ENCODE results near the gene SLC4A4.

The SLC4A4 gene

DNA sequence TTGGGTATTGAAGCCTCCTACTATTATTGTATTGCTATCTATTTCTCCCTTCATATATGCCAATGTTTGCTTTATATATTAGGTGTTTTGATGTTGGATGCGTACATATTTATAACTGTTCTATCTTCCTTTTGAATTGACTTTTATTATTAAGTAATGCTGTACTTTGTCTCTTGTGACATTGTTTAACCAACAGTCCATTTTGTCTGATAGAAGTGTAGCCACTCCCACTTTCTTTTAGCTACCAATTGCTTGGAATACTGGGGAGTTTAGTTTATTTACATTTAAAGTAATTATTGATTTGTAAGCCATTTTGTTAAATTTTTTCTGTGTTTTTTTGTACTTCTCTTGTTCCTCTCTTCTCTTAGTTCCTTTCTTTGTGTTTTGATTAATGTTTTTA lies 249.2 kb downstream of the SLC4A4 start:
- CTCF ChIA-PET = no interaction called here
- DNase-seq (ENCODE audit: extremely low spot score) = no peak
- POLR2A ChIA-PET = no interaction called here
- no peak for TF ChIP-seq FOXM1 (IDR thresholded peaks at IDR 0.05; ENCODE audit: borderline replicate concordance)
- TF ChIP-seq, protein P1, sequence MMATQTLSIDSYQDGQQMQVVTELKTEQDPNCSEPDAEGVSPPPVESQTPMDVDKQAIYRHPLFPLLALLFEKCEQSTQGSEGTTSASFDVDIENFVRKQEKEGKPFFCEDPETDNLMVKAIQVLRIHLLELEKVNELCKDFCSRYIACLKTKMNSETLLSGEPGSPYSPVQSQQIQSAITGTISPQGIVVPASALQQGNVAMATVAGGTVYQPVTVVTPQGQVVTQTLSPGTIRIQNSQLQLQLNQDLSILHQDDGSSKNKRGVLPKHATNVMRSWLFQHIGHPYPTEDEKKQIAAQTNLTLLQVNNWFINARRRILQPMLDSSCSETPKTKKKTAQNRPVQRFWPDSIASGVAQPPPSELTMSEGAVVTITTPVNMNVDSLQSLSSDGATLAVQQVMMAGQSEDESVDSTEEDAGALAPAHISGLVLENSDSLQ (IDR thresholded peaks at IDR 0.05) = no peak
- TF ChIP-seq FOXA1 (IDR thresholded peaks at IDR 0.05) = no peak
- no peak for TF ChIP-seq ELF4 (IDR thresholded peaks at IDR 0.05)
- TF ChIP-seq ARNT (IDR thresholded peaks at IDR 0.05) = no peak
- no peak for TF ChIP-seq BHLHE40 (IDR thresholded peaks at IDR 0.05; ENCODE audit: borderline replicate concordance)

DNA sequence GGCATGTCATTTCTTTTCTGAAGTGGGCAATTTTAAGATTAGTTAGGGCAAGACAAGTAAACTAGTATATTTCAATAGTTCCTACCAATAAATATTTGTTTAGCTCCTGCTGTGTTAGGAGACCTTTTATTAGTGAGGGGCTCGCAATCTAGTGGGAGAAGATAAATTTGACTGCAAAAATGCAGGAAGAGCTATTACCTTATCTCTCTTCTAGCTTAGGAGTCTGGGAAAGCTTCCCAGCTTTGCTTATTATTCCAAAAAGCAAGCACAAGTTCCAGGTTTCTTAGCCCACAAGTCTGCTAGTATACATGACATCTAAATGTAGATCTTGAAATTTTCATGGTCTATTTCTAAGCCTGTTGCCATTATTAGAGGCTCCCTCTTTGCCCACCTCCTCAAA lies 254.0 kb downstream of the SLC4A4 start:
- TF ChIP-seq, protein P1 (IDR thresholded peaks at IDR 0.05) = no peak
- no peak for TF ChIP-seq TARDBP (IDR thresholded peaks at IDR 0.05)
- no peak for TF ChIP-seq LEF1 (IDR thresholded peaks at IDR 0.05; ENCODE audit: borderline replicate concordance)
- TF ChIP-seq BHLHE40 (IDR thresholded peaks at IDR 0.05; ENCODE audit: borderline replicate concordance) = no peak
- CTCF ChIA-PET = no interaction called here

DNA sequence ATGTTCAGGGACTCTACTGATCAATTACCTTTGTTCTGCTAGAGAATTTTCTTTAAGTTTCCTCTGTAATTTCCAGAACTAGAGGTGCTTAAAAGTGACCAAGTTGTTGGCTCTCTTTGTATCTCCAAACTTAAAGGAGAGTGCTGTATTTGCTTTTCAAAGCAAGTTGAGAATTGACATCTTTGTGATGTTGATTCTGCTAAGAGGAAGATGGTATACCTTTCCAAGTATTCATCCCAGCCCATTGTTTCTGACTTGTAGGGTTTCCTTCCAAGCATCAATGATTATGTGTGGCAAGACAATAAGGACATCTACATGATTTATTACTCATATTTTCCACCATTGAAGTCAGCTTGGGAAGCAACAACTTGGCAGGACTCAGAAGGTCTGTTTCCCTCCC lies 254.5 kb downstream of the SLC4A4 start:
- DNase-seq (ENCODE audit: extremely low spot score) = no peak
- CTCF ChIA-PET = no interaction called here
- TF ChIP-seq FOXA1 (IDR thresholded peaks at IDR 0.05) (no peak), ARNT (IDR thresholded peaks at IDR 0.05) (no peak), ZNF384 (IDR thresholded peaks at IDR 0.05) (no peak), TARDBP (IDR thresholded peaks at IDR 0.05) (no peak), LEF1 (IDR thresholded peaks at IDR 0.05; ENCODE audit: borderline replicate concordance) (no peak), BHLHE40 (IDR thresholded peaks at IDR 0.05; ENCODE audit: borderline replicate concordance) (no peak), FOXM1 (IDR thresholded peaks at IDR 0.05; ENCODE audit: borderline replicate concordance) (no peak), NFRKB (IDR thresholded peaks at IDR 0.05) (no peak), CTBP1 (IDR thresholded peaks at IDR 0.05; ENCODE audit: borderline replicate concordance) (no peak), SP1 (IDR thresholded peaks at IDR 0.05) (no peak), ELF4 (IDR thresholded peaks at IDR 0.05) (no peak), L3MBTL2 (conservative IDR thresholded peaks at IDR 0.05) (no peak), HDGF (IDR thresholded peaks at IDR 0.05; ENCODE audit: borderline replicate concordance) (no peak)
- TF ChIP-seq, protein P1 (IDR thresholded peaks at IDR 0.05) = no peak
- POLR2A ChIA-PET = no interaction called here

More for the DNA sequence above, 254.0 kb downstream of the SLC4A4 start:
- DNase-seq (ENCODE audit: extremely low spot score) = no peak
- POLR2A ChIA-PET = no interaction called here

DNA sequence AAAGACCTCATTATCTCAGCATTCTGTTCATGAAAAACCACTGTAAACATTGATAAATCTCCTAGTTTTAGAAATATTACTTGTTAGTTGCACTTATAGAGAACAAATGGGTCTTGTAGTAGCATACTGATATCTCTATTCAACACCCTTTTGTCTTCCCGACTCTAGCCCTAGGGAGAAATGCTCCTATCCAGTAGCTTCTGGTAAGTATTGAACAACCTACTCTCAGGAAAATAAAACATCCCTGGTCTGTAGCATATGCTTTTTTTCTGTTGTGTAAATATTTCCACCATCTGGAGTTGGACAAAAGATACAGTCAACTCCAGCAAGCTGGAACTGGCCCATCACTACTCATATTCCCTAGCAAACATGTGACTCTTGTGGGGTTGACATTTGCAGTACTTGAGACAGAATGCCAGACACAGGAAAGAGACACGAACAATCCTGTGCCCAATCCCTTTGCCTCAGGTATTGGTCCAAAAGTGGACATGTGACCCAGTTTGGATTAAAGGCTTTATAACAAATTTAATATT lies 256.8 kb downstream of the SLC4A4 start:
- POLR2A ChIA-PET = no interaction called here
- DNase-seq (ENCODE audit: extremely low spot score) = no peak
- CTCF ChIA-PET = no interaction called here
- TF ChIP-seq BHLHE40 (IDR thresholded peaks at IDR 0.05; ENCODE audit: borderline replicate concordance) (no peak), FOXA1 (IDR thresholded peaks at IDR 0.05) (no peak), ZNF384 (IDR thresholded peaks at IDR 0.05) (no peak), CTBP1 (IDR thresholded peaks at IDR 0.05; ENCODE audit: borderline replicate concordance) (no peak), HDGF (IDR thresholded peaks at IDR 0.05; ENCODE audit: borderline replicate concordance) (no peak), TARDBP (IDR thresholded peaks at IDR 0.05) (no peak), FOXK2 (IDR thresholded peaks at IDR 0.05) (no peak), LEF1 (IDR thresholded peaks at IDR 0.05; ENCODE audit: borderline replicate concordance) (no peak), FOXM1 (IDR thresholded peaks at IDR 0.05; ENCODE audit: borderline replicate concordance) (no peak), ARNT (IDR thresholded peaks at IDR 0.05) (no peak), SUZ12 (IDR thresholded peaks at IDR 0.05) (no peak), NFRKB (IDR thresholded peaks at IDR 0.05) (no peak), L3MBTL2 (conservative IDR thresholded peaks at IDR 0.05) (no peak), ELF4 (IDR thresholded peaks at IDR 0.05) (no peak), SP1 (IDR thresholded peaks at IDR 0.05) (no peak)
- TF ChIP-seq, protein P1 (IDR thresholded peaks at IDR 0.05) = no peak

DNA sequence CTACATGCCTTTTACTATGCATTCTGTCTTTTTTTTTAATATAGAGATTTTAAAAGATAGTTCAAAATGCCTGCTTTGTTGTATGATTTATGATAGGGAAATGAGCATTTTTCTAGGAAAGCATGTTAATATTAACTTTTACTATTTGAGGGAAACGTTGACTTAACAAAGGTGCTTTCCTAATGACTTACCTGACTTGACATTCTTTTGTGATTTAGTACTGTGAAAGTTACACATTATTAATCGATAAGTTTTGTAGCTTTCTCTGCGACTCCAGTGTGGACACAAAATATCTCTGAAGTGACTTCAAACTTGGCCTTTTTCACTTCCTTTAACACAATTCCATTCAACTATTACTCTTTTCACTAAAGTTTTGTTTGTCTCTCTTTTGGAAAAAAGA lies 260.8 kb downstream of the SLC4A4 start:
- POLR2A ChIA-PET = no interaction called here
- no peak for DNase-seq (ENCODE audit: extremely low spot score)
- CTCF ChIA-PET = no interaction called here
- TF ChIP-seq FOXM1 (IDR thresholded peaks at IDR 0.05; ENCODE audit: borderline replicate concordance) = no peak
- no peak for TF ChIP-seq NFRKB (IDR thresholded peaks at IDR 0.05)
- TF ChIP-seq ELF4 (IDR thresholded peaks at IDR 0.05) = no peak
- no peak for TF ChIP-seq FOXA1 (IDR thresholded peaks at IDR 0.05)
- TF ChIP-seq CTBP1 (IDR thresholded peaks at IDR 0.05; ENCODE audit: borderline replicate concordance) = no peak
- TF ChIP-seq L3MBTL2 (conservative IDR thresholded peaks at IDR 0.05) = no peak
- no peak for TF ChIP-seq SUZ12 (IDR thresholded peaks at IDR 0.05)
- TF ChIP-seq, protein P1 (IDR thresholded peaks at IDR 0.05) = no peak
- TF ChIP-seq TARDBP (IDR thresholded peaks at IDR 0.05) = no peak
- no peak for TF ChIP-seq HDGF (IDR thresholded peaks at IDR 0.05; ENCODE audit: borderline replicate concordance)
- no peak for TF ChIP-seq ZNF384 (IDR thresholded peaks at IDR 0.05)
- TF ChIP-seq FOXK2 (IDR thresholded peaks at IDR 0.05) = no peak

Measured in HEK293T (cell line).